Lung (tissue), 12 donors: Measurements from ENCODE around the gene ADGRD1. TPM values are rescaled to one million over a fixed set of nuclear protein-coding genes. Genes with fewer than 3 reads are reported as not detected.

Source experiments
- ATAC-seq: fragments of 200-7000 bp; cut with Tn5 transposase; one replicate; pipeline ENCODE4 v1.9.1; 2020; ENCODE audit warnings: moderate number of reproducible peaks; ENCODE audit not compliant: insufficient read depth, low FRiP score
- DNase-seq, 3 donors: peaks; one replicate each; pipeline ENCODE4 v3.0.0-alpha.2; 2013 to 2017
- H3K27ac ChIP-seq, 2 donors: one replicate each; pipeline ENCODE4 v1.5.1; 2013; ENCODE audit warnings: mild to moderate bottlenecking in 2 of 2, moderate library complexity in 2 of 2, control low read depth in 1 of 2, inconsistent platforms in 1 of 2, low read depth in 1 of 2, low read length in 1 of 2
- H3K27me3 ChIP-seq, 3 donors: one replicate each; pipeline ENCODE4 v1.5.1; 2013; ENCODE audit warnings: low read length in 2 of 3; ENCODE audit not compliant: control insufficient read depth in 3 of 3, insufficient read depth in 3 of 3
- H3K36me3 ChIP-seq, 4 donors: one replicate each; pipeline ENCODE4 v1.5.1; 2013; ENCODE audit warnings: low read length in 4 of 4, mild to moderate bottlenecking in 1 of 4, moderate library complexity in 1 of 4; ENCODE audit not compliant: control insufficient read depth in 4 of 4, insufficient read depth in 4 of 4
- H3K4me1 ChIP-seq, 5 donors: one replicate each; pipeline ENCODE4 v1.5.1; 2013; ENCODE audit warnings: low read length in 5 of 5, mild to moderate bottlenecking in 2 of 5, moderate library complexity in 1 of 5; ENCODE audit not compliant: control insufficient read depth in 5 of 5, insufficient read depth in 5 of 5
- H3K4me3 ChIP-seq: one replicate; pipeline ENCODE4 v1.5.1; 2013; ENCODE audit warnings: mild to moderate bottlenecking, control low read depth, moderate library complexity
- H3K9ac ChIP-seq, 2 donors: one replicate each; pipeline ENCODE4 v1.5.1; 2013; ENCODE audit warnings: low read length in 2 of 2, control low read depth in 1 of 2; ENCODE audit not compliant: insufficient read depth in 1 of 2
- H3K9me3 ChIP-seq, 4 donors: one replicate each; pipeline ENCODE4 v1.5.1; 2013; ENCODE audit warnings: low read length in 3 of 4, mild to moderate bottlenecking in 1 of 4, moderate library complexity in 1 of 4; ENCODE audit not compliant: control insufficient read depth in 4 of 4, insufficient read depth in 3 of 4
- WGBS, 2 donors: extraction: QIAGEN DNeasy Blood & Tissue Kit; methylation state at CpG; one replicate each; pipeline ENCODE4 v1.1.7; 2013; 5-methylcytosine and 5-hydroxymethylcytosine counted together
- polyA plus RNA-seq, 2 donors: library from polyadenylated mRNA; stranded (reverse); fragments of 200-250 nt; gene quantifications; one replicate each; pipeline ENCODE4 v1.2.1, GENCODE V29; 2013
- total RNA-seq, 2 donors: library from RNA; depleted of rRNA in 1 of 2; stranded (reverse); fragments of >200 nt in 1 of 2; gene quantifications; one replicate each; pipeline ENCODE4 v1.2.1, GENCODE V29; 2014 to 2021
- TF ChIP-seq, protein P1 (sequence below): IDR thresholded peaks from 2 replicates; pipeline ENCODE4 v1.5.1; 2012; ENCODE audit warnings: mild to moderate bottlenecking; ENCODE audit errors: control extremely low read depth, extremely low read depth
- donor health status: control.
- donor health status: control.
- donor health status: Bipolar disorder and iron deficiency.
- donor health status: healthy.
- donor health status: DM: yes; HTN: yes; CAD: no.

Gene ADGRD1
- total and polyA plus RNA-seq, 4 donors: 23.5 to 85.6 (median 46.7) TPM

- no peaks in the 10 kb centered on the region for H3K27me3 ChIP-seq
- peaks cover 0 to 5% (median 0%) of the 10 kb centered on the region in 5 donors for H3K4me1 ChIP-seq
- ATAC-seq (no peak), DNase-seq (no peak)
- TF ChIP-seq, protein P1, sequence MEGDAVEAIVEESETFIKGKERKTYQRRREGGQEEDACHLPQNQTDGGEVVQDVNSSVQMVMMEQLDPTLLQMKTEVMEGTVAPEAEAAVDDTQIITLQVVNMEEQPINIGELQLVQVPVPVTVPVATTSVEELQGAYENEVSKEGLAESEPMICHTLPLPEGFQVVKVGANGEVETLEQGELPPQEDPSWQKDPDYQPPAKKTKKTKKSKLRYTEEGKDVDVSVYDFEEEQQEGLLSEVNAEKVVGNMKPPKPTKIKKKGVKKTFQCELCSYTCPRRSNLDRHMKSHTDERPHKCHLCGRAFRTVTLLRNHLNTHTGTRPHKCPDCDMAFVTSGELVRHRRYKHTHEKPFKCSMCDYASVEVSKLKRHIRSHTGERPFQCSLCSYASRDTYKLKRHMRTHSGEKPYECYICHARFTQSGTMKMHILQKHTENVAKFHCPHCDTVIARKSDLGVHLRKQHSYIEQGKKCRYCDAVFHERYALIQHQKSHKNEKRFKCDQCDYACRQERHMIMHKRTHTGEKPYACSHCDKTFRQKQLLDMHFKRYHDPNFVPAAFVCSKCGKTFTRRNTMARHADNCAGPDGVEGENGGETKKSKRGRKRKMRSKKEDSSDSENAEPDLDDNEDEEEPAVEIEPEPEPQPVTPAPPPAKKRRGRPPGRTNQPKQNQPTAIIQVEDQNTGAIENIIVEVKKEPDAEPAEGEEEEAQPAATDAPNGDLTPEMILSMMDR: no peak
- H3K9ac ChIP-seq: no peak overlapping the region
- no peaks in the 10 kb centered on the region for H3K9me3 ChIP-seq
- H3K27ac ChIP-seq: no peak overlapping the region
- peaks cover 0 to 10% (median 0%) of the 10 kb centered on the region in 4 donors for H3K36me3 ChIP-seq
- WGBS, 2 donors: 82 to 90% methylated on average over 11 of the region's 11 CpGs
- no peak overlapping the region for H3K4me3 ChIP-seq
Observed at GRCh38 chr12:131129839-131130238, 176.1 kb downstream of the ADGRD1 start.

GRCh38 chr12:131130311-131130911 is 176.7 kb downstream of the ADGRD1 start:
- Histone ChIP-seq H3K4me1 (peaks cover 0 to 5% (median 0%) of the 10 kb centered on the region in 5 donors), H3K27ac (no peak overlapping the region), H3K9ac (no peak overlapping the region), H3K36me3 (peaks cover 0 to 10% (median 0%) of the 10 kb centered on the region in 4 donors), H3K27me3 (no peaks in the 10 kb centered on the region), H3K9me3 (no peaks in the 10 kb centered on the region), H3K4me3 (no peak overlapping the region)
- TF ChIP-seq, protein P1: no peak
- ATAC-seq (no peak), DNase-seq (no peak)
- 92 to 94% methylated on average over 28 to 30 of the region's 30 CpGs for WGBS, 2 donors

- Histone ChIP-seq H3K27ac (no peak overlapping the region), H3K36me3 (peaks cover 0 to 14% (median 0%) of the 10 kb centered on the region in 4 donors), H3K27me3 (no peaks in the 10 kb centered on the region), H3K4me3 (no peak overlapping the region), H3K4me1 (peaks cover 0 to 5% (median 0%) of the 10 kb centered on the region in 5 donors), H3K9ac (no peak overlapping the region), H3K9me3 (no peaks in the 10 kb centered on the region)
- TF ChIP-seq, protein P1: no peak
- WGBS, 2 donors: 93 to 95% methylated on average over 19 to 20 of the region's 20 CpGs
- DNase-seq: no peak
- ATAC-seq: no peak
Observed at GRCh38 chr12:131131077-131131807, 177.5 kb downstream of the ADGRD1 start.
